Body of pancreas (tissue), 4 donors: ENCODE data around the gene EVA1C. TPM values are rescaled to one million over a fixed set of nuclear protein-coding genes. Genes with fewer than 3 reads are reported as not detected.

Experiments used
- ATAC-seq: fragments of 150-250 bp; one replicate; pipeline ENCODE4 v1.9.1; 2016
- DNase-seq, 4 donors: peaks; one replicate each; pipeline ENCODE4 v3.0.0-alpha.2; 2019
- H3K27ac ChIP-seq, 4 donors: fragments of 200-600 bp; sonication (generic); 1 replicate in 3 of 4; 2 replicates in 1 of 4; pipeline versions ENCODE4 v1.5.1 to v1.6.1; 2016 to 2019; ENCODE audit warnings: mild to moderate bottlenecking in 1 of 4, mixed read lengths in 1 of 4, moderate library complexity in 1 of 4
- H3K27me3 ChIP-seq, 2 donors: fragments of 200-600 bp; sonication (generic); one replicate each; pipeline ENCODE4 v1.6.0; 2016; ENCODE audit warnings: mild to moderate bottlenecking in 1 of 2
- H3K36me3 ChIP-seq, 2 donors: fragments of 200-600 bp; sonication (generic); replicated peaks in 1 of 2; 2 replicates each; pipeline ENCODE4 v1.5.1; 2016; ENCODE audit warnings: low read depth in 2 of 2; ENCODE audit not compliant: insufficient read depth in 1 of 2
- H3K4me1 ChIP-seq: fragments of 200-600 bp; sonication (generic); one replicate; pipeline ENCODE4 v1.6.0; 2016
- H3K4me3 ChIP-seq, 2 donors: fragments of 200-600 bp; sonication (generic); 1 replicate in 1 of 2; 2 replicates in 1 of 2; pipeline ENCODE4 v1.5.1; 2016 to 2019
- H3K9me3 ChIP-seq, 3 donors: fragments of 200-600 bp; sonication (generic); 1 replicate in 2 of 3; 2 replicates in 1 of 3; pipeline ENCODE4 v1.5.1; 2016
- CTCF ChIP-seq, 7 experiments: fragments of 450-650 bp in 4 of 7; fragments of 200-600 bp in 3 of 7; sonication (generic) in 3 of 7; IDR thresholded peaks; one replicate each; pipeline ENCODE4 v1.5.1; 2016 to 2019; ENCODE audit warnings: antibody characterized with exemption in 7 of 7
- POLR2A ChIP-seq, 3 donors: fragments of 450-650 bp; IDR thresholded peaks; one replicate each; pipeline ENCODE4 v1.6.1; 2016; ENCODE audit warnings: antibody characterized with exemption in 3 of 3, mild to moderate bottlenecking in 2 of 3
- WGBS, 2 donors: methylation state at CpG; one replicate each; pipeline ENCODE4 v1.1.5; 2017; 5-methylcytosine and 5-hydroxymethylcytosine counted together
- intact Hi-C: fragments of 100-400 bp; cut with DNase I; formaldehyde crosslinking; loops from one replicate; pipeline ENCODE4 v1.15.1; 2023
- total RNA-seq, 2 donors: library from RNA; depleted of rRNA; stranded (reverse); fragments of >200 nt; gene quantifications; one replicate each; pipeline ENCODE4 v1.1.0, GENCODE V29; 2016

The EVA1C gene
- total RNA-seq, 2 donors from 2014 or later = 16.5 to 24.4 TPM

GRCh38 chr21:32455548-32455947 is 43.0 kb downstream of the EVA1C start:
- no peaks in the 10 kb centered on the region for H3K27me3 ChIP-seq
- H3K36me3 ChIP-seq = peaks cover 0 to 3% of the 10 kb centered on the region in 2 donors
- intact Hi-C loops = no loop called here
- no peak for ATAC-seq
- peak overlapping the region in 1 of 4 donors; percentile 74 for H3K27ac ChIP-seq
- WGBS, 2 donors = 74 to 79% methylated on average over 5 of the region's 5 CpGs
- no peak for DNase-seq
- H3K4me1 ChIP-seq = peaks cover 36% of the 10 kb centered on the region
- TF ChIP-seq POLR2A (IDR thresholded peaks at IDR 0.05) (no peak), CTCF (IDR thresholded peaks at IDR 0.05) (no peak)
- no peaks in the 10 kb centered on the region for H3K9me3 ChIP-seq
- H3K4me3 ChIP-seq = no peak overlapping the region

GRCh38 chr21:32456497-32456918 is 44.0 kb downstream of the EVA1C start:
- intact Hi-C loops = no loop called here
- no peaks in the 10 kb centered on the region for H3K9me3 ChIP-seq
- 69 to 77% methylated on average over 6 of the region's 6 CpGs for WGBS, 2 donors
- peak in 1 of 4 donors; percentile 20 for DNase-seq
- no peak for TF ChIP-seq POLR2A (IDR thresholded peaks at IDR 0.05)
- no peak for TF ChIP-seq CTCF (IDR thresholded peaks at IDR 0.05)
- peaks cover 30% of the 10 kb centered on the region for H3K4me1 ChIP-seq
- peaks cover 0 to 3% of the 10 kb centered on the region in 2 donors for H3K36me3 ChIP-seq
- H3K4me3 ChIP-seq = no peak overlapping the region
- no peaks in the 10 kb centered on the region for H3K27me3 ChIP-seq
- H3K27ac ChIP-seq = peak overlapping the region in 2 of 4 donors; percentile 74
- ATAC-seq = peak; percentile 38

GRCh38 chr21:32457360-32457840 is 44.9 kb downstream of the EVA1C start:
- intact Hi-C loops = no loop called here
- DNase-seq = peak; percentile 65 to 77 (median 72)
- TF ChIP-seq POLR2A (IDR thresholded peaks at IDR 0.05) (no peak), CTCF (IDR thresholded peaks at IDR 0.05) (peak in 4 of 7 experiments; percentile 22 to 32 (median 30))
- peaks cover 0 to 3% of the 10 kb centered on the region in 2 donors for H3K36me3 ChIP-seq
- WGBS, 2 donors = 14 to 18% methylated on average over 9 of the region's 9 CpGs
- H3K27me3 ChIP-seq = no peaks in the 10 kb centered on the region
- H3K4me3 ChIP-seq = no peak overlapping the region
- peak overlapping the region; percentile 60 to 74 (median 68) for H3K27ac ChIP-seq
- peak; percentile 58 for ATAC-seq
- H3K9me3 ChIP-seq = no peaks in the 10 kb centered on the region
- peaks cover 21% of the 10 kb centered on the region for H3K4me1 ChIP-seq

- Histone ChIP-seq H3K36me3 (peaks cover 0 to 3% of the 10 kb centered on the region in 2 donors), H3K4me3 (no peak overlapping the region), H3K27ac (peak overlapping the region in 3 of 4 donors; percentile 62 to 74 (median 74)), H3K4me1 (peaks cover 21% of the 10 kb centered on the region), H3K27me3 (no peaks in the 10 kb centered on the region), H3K9me3 (no peaks in the 10 kb centered on the region)
- ATAC-seq (no peak), DNase-seq (no peak)
- WGBS, 2 donors = 77 to 84% methylated on average over 6 of the region's 6 CpGs
- intact Hi-C loops = no loop called here
- TF ChIP-seq POLR2A (IDR thresholded peaks at IDR 0.05) (no peak), CTCF (IDR thresholded peaks at IDR 0.05) (no peak)
Measured at GRCh38 chr21:32457962-32458361, 45.5 kb downstream of the EVA1C start.

- Histone ChIP-seq H3K27me3 (no peaks in the 10 kb centered on the region), H3K4me1 (peaks cover 21% of the 10 kb centered on the region), H3K36me3 (peaks cover 0 to 3% of the 10 kb centered on the region in 2 donors), H3K27ac (no peak overlapping the region), H3K4me3 (no peak overlapping the region), H3K9me3 (no peaks in the 10 kb centered on the region)
- DNase-seq (no peak), ATAC-seq (no peak)
- intact Hi-C loops = no loop called here
- 82 to 83% methylated on average over 5 of the region's 5 CpGs for WGBS, 2 donors
- TF ChIP-seq CTCF (IDR thresholded peaks at IDR 0.05) = no peak
- no peak for TF ChIP-seq POLR2A (IDR thresholded peaks at IDR 0.05)
Measured at GRCh38 chr21:32459972-32460371, 47.5 kb downstream of the EVA1C start.
